Measurements from ENCODE around the gene SH3RF2.
"Not testable (repeated sequence)": the region's sequence is repeated elsewhere in the genome, so short reads cannot be mapped to it uniquely, and the experiment has no call there.

Gene SH3RF2

GRCh38 chr5:146010447-146010846 lies 74.1 kb downstream of the SH3RF2 start:
- not testable (repeated sequence) for FAIRE-seq

- FAIRE-seq: no peak
These were observed 77.4 kb downstream of the SH3RF2 start for GRCh38 chr5:146013761-146014160.

GRCh38 chr5:146015001-146015400 lies 78.6 kb downstream of the SH3RF2 start:
- no peak for FAIRE-seq

- no peak for FAIRE-seq
These were observed 80.5 kb downstream of the SH3RF2 start for GRCh38 chr5:146016764-146017484.

- no peak for FAIRE-seq
These were observed 82.4 kb downstream of the SH3RF2 start for GRCh38 chr5:146018514-146019375.

GRCh38 chr5:146020100-146020499 lies 83.7 kb downstream of the SH3RF2 start:
- no peak for FAIRE-seq

DNA sequence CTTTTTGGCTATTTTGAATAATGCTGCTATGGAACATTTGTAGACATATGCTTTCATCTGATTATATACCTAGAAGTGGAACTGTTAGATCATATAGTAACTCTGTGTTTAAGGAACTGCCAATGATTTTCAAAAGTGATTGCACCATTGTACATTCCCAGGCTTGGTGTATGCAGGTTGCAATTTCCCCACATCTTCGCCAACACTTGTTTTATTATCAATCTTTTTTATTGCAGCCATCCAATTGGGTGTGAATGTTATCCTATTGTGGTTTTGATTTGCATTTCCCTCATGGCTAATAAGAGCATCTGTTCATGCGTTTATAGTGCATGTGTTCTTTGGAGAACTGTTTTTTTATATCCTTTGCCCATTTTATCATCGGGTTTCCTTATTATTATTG lies 87.7 kb downstream of the SH3RF2 start:
- no peak for FAIRE-seq

DNA sequence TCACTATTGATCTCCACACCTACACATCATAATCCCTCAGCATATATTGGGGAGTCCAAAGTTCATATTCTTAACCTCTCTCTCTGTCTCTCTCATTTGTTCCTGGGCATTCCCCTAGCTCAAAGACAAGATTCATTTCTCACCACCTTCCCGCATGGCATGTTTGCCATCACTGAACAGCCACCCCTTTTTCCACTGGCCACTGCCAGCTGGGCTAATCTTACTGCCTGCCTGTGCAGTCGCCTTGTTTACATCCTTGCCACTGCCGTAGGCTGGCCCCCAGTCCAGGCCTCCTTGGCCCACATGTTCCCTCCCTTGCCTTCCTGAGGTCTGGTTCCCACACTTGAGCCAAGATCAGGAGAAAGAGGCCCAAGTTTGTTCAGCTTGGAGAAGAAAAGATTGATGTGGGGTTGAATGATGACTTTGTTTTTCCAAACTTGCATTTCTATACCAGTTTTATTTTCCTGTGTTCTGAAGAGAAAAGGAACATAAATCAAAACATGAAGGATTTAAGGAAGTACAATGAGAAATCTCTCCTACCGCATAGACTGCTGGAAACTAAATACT lies 88.8 kb downstream of the SH3RF2 start:
- FAIRE-seq: no peak

GRCh38 chr5:146025681-146026080 lies 89.3 kb downstream of the SH3RF2 start:
- no peak for FAIRE-seq

GRCh38 chr5:146026307-146027010 lies 90.1 kb downstream of the SH3RF2 start:
- FAIRE-seq: no peak

DNA sequence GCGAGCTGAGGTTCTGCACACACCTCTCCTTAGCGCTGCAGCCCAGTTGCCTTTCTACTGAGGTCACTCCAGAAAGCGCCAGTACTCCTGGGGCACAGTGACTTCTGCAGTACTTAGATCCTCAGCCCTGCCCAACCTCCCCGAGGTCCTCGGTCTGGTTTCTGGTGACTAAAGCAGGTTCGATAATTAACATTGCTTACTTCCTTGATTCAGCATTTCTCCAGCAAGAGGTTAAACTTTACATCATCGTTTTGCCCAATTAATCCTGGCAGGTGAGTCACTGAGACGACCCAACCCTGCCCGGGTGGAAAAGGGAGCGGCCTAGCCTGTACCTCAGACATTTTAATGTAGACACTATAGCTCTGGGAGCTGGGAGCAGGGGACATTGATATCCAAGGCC lies 91.4 kb downstream of the SH3RF2 start:
- FAIRE-seq: no peak

DNA sequence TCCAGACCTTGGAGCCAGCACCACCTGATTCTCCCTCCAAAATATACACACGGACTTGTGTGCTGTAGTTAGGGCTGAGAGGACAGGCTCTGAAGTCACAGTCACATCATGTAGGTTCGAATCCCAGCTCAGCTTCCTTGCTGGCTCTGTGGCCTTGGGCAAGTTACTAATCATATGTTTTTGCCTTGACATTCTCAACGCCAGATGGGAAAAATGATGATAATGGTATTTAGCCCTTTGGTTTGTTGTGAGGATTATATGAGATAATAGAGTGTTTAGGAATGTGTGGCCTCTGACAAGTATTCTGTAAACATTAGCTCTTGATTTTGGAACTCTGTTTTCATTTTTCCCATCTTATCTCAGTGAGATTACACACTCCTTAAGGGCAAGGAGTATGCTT lies 96.5 kb downstream of the SH3RF2 start:
- FAIRE-seq: no peak

DNA sequence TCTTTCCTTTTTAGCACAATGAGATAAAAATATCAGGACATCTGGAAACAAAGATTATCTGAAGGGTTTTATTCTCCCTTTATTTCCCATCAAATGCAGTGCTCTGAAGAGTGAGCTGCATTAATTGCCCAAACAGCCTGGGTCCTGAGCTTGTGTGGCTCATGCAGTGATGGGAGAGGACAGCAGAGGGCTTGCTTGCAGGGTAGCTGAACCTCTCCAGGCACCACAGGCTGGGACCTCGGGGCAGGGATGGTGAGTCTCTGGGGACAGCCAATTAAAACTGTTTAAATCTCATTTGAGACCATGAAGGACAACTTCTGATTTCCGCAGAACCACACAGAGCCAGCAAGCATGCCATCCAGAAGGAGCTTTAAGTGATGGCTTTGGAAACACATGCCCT lies 97.7 kb downstream of the SH3RF2 start:
- FAIRE-seq: no peak

DNA sequence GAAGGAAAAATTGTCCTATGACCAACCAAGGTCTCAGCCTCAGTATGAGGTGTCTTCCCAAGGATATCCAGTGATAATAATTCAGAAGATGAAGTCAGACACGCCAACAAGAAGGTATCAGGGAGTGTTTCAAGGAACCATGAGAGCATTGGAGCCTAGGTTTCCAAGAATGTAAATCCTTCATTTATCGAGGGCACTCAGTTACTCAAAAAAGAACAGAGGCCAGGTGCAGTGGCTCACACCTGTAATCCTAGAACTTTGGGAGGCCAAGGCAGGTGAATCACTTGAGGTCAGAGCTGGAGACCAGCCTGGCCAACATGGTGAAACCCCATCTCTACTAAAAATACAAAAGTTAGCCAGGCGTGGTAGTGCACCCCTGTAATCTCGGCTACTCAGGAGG lies 98.2 kb downstream of the SH3RF2 start:
- no peak for FAIRE-seq

- no peak for FAIRE-seq
These were observed 103.0 kb downstream of the SH3RF2 start for GRCh38 chr5:146039420-146039819.

DNA sequence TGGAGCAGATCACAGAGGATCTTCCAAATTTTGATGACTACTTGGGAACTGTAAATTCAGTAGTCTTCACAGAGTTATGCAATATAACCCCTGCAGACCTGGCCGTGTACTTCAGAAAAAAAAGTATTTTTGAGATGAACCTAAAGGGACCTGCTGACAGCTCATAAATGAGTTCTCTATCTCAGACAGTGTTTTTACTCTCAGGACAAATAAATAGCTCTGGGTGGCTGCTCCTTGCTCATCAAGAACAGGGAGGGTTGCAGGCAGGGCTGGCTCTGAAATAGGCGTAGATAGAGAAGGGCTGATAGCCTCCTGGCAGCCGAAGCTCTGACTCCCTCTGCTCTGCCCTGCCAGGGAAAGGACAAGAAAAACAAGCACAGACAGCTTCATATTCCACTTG lies 104.1 kb downstream of the SH3RF2 start:
- FAIRE-seq: no peak

- no peak for FAIRE-seq
These were observed 104.9 kb downstream of the SH3RF2 start for GRCh38 chr5:146041180-146041789.

GRCh38 chr5:146042628-146043279 lies 106.4 kb downstream of the SH3RF2 start:
- FAIRE-seq: no peak

GRCh38 chr5:146043722-146044121 lies 107.3 kb downstream of the SH3RF2 start:
- FAIRE-seq: no peak

- FAIRE-seq: no peak
These were observed 111.0 kb downstream of the SH3RF2 start for GRCh38 chr5:146047396-146047795.

- FAIRE-seq: no peak
These were observed 112.8 kb downstream of the SH3RF2 start for GRCh38 chr5:146048994-146049703.

GRCh38 chr5:146049704-146050026 lies 113.3 kb downstream of the SH3RF2 start:
- FAIRE-seq: no peak
